NCI-H510A treated with DMSO at 0.1 percent for 48 hours (cell line): ENCODE data around the gene OR6Q1.

Source experiments
- DNase-seq: peaks from one replicate; lab custom pipeline; 2025; lab: John Stamatoyannopoulos, UW

OR6Q1 gene

GRCh38 chr11:58058276-58059006 is 27.7 kb downstream of the OR6Q1 start:
- peak; percentile 26 for DNase-seq

DNA sequence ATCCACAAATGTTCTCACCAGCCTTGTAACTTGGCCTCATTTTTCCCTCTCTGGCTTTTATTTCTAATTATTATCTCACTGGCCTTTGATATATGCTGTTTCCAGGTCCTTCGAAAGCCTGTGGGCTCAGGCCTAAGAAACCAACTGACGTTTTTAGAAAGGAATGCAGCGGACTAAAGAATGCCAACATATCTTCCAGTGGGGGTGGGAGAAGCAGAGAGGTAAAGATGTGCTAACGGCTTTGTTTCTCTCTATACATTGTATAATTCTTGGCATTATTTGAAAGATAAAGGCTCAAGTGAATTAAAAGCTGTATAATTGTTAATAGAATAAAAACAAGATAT is 28.2 kb downstream of the OR6Q1 start:
- no peak for DNase-seq

GRCh38 chr11:58060535-58060934 is 29.8 kb downstream of the OR6Q1 start:
- no peak for DNase-seq

GRCh38 chr11:58060939-58061672 is 30.4 kb downstream of the OR6Q1 start:
- DNase-seq = no peak

DNA sequence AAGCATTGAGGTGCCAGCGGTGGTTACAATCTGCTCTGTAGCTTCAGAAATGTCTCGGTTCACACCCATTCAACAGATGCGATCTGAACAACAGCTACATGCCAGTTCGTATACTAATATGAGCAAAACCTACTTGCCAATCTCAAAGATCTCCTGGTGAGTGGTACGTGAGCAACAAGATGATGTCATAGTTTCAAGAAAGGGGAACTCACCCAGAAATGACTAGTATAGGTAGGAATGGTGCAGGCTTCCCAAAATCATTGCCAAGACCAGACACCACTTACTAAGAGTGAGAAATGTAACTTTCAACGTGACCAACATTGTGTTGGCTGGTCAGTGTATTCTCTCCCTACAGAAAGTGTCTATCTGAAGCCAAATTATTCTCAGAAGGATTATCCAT is 31.1 kb downstream of the OR6Q1 start:
- DNase-seq = no peak

GRCh38 chr11:58067685-58068084 is 36.9 kb downstream of the OR6Q1 start:
- DNase-seq = no peak

GRCh38 chr11:58068655-58069054 is 37.9 kb downstream of the OR6Q1 start:
- no peak for DNase-seq

DNA sequence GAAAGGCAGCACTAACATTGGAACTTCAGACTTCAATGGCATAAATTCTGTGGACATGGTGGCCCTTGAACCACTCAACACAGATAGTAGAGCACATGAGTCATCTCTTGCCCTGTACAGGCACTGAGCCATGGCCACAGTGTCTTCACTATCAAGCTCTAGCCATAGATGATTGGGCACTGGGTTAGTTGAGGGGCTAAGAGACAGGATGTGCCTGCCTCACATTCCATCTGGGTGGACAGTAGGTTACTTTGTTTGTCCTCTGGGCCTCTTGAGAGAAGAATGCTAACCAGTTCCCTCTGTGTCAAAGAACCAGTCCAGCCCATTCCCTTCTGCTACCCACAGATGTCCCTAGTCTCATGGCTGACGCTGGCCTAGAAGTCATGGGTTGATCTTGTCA is 39.8 kb downstream of the OR6Q1 start:
- no peak for DNase-seq

- no peak for DNase-seq
Measured at GRCh38 chr11:58075781-58076180, 45.0 kb downstream of the OR6Q1 start.
